H1 (cell line): Measurements from ENCODE around the gene MLYCD.

Experiments
- CTCF ChIP-seq, 3 experiments: IDR thresholded peaks; 1 replicate in 2 of 3; 2 replicates in 1 of 3; pipeline versions ENCODE4 v1.5.1 to v1.6.1; 2011; ENCODE audit warnings: low read length in 3 of 3, mild to moderate bottlenecking in 3 of 3, inconsistent platforms in 2 of 3, low read depth in 1 of 3, moderate library complexity in 1 of 3; ENCODE audit not compliant: insufficient read depth in 1 of 3; ENCODE audit errors: control extremely low read depth in 1 of 3
- RXRA ChIP-seq: IDR thresholded peaks from 2 replicates; pipeline ENCODE4 v1.6.1; 2011; ENCODE audit warnings: low read depth, mild to moderate bottlenecking, low read length, moderate library complexity; ENCODE audit not compliant: insufficient read depth

DNA sequence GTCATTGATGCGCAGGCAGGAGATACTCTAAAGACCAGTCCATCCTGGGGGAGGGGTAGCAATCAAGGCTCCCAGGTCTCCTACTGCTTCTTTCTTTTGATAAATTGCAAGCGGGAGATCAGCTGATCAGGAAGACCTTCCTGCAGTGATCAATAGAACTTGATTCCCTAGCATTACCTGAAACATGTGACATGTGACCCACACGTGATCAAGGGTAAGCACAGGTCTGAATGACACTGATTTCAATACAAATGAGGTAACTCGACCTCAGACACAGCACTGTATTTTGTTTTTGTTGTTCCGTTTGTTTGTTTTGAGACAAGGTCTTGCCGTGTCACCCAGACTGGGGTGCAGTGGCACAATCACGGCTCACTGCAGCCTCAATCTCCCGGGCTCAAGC is 39.6 kb upstream of the MLYCD start:
- TF ChIP-seq CTCF (IDR thresholded peaks at IDR 0.05; ENCODE audit: control extremely low read depth in 1 of 3, insufficient read depth in 1 of 3, low read depth in 1 of 3, low read length in 3 of 3) (no peak), RXRA (no peak)
